ENCODE measurements around the gene FXN.

The FXN gene

DNA sequence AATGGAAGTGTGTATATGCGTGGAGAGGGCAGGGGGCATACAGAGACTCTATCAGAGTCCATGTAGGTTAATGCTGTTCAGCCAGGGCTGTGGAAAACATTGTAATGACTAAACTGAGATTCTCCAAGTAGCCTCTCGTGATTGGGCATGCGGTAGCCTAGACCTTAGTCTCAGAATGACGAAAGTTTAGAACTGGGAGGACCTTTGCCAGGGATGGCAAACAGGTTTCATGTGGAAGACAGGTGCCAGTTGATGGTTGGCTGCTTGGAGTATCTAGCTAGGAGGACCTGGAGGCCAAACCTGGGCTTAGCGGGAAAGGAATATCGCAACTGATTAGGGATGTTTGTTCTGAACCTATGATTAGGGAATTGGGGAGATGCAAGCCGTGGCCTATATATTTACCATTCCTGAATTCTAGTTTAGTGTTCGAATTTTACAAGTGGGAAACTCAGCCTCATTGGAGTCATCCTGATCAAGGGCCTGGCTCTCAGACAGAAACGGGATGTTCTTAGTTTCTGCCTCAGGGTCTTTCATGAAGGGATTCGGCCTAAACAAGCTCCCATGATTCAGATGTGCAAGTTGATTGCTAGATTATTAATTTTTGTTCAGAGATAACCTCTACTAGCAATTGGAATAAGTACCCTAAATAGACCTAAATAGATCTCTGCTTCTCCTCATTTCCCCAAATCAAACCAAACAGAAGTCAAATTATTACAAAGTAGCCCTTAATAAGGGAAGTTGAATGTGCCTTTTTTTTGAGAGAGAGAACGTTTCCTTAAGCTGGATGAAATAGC is 111.7 kb downstream of the FXN start:
- H3K27ac ChIP-seq = no peak overlapping the region
- no peak for TF ChIP-seq CTCF (conservative IDR thresholded peaks at IDR 0.05)

DNA sequence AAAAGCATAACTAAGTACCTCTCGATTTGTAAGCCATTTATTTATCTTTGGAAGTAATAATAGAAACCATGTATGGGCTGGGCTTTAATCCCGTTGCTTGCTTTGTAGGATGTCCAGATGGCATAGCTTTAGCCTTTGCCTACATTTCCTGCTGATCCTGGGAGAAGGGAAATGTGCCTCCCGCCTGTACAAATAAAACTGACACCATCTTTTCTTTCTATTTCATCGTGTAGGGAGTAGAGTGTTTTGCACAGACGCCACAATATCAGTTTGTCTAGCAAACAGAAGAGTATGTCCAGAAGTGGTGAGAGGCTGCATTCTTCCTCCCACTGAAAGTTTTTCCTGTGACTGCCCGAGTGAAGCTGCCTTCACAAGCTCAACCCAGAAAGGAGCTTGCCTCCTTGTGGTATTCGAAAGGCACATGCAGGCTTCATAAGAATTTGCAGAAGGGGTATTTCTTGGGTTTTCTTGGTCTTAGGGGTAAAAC is 113.8 kb downstream of the FXN start:
- TF ChIP-seq CTCF (conservative IDR thresholded peaks at IDR 0.05) = peak; percentile 24; the same call in 1 of the 2 replicates
- H3K27ac ChIP-seq = no peak overlapping the region
